MM.1S (cell line): ENCODE measurements around the gene PFKFB1.

Experiments used
- DNase-seq: peaks from one replicate; pipeline ENCODE4 v3.0.0-alpha.2; 2015
- H2AFZ ChIP-seq: fragments of 300-600 bp; sonication (generic); 2 replicates; pipeline ENCODE4 v1.6.0; 2016; ENCODE audit warnings: antibody characterized with exemption, low read length
- H3F3A ChIP-seq: fragments of 300-600 bp; sonication (generic); 2 replicates; pipeline ENCODE4 v1.6.1; 2016; ENCODE audit warnings: mild to moderate bottlenecking, antibody characterized with exemption, low read length, moderate library complexity, mixed read lengths; ENCODE audit not compliant: insufficient read depth
- H3K27ac ChIP-seq: fragments of 300-600 bp; sonication (generic); 2 replicates; pipeline ENCODE4 v1.5.1; 2016; ENCODE audit warnings: mild to moderate bottlenecking, low read length
- H3K27me3 ChIP-seq: fragments of 300-600 bp; sonication (generic); replicated peaks from 2 replicates; pipeline ENCODE4 v1.6.0; 2016; ENCODE audit warnings: low read length; ENCODE audit not compliant: insufficient read depth
- H3K36me3 ChIP-seq: fragments of 300-600 bp; sonication (generic); replicated peaks from 2 replicates; pipeline ENCODE4 v1.6.1; 2016; ENCODE audit warnings: mild to moderate bottlenecking, low read length, mixed read lengths; ENCODE audit not compliant: insufficient read depth
- H3K4me1 ChIP-seq: fragments of 300-600 bp; sonication (generic); 2 replicates; pipeline ENCODE4 v1.6.1; 2016; ENCODE audit warnings: low read length, mixed read lengths
- H3K4me2 ChIP-seq: fragments of 300-600 bp; sonication (generic); 2 replicates; pipeline ENCODE4 v1.6.0; 2016; ENCODE audit warnings: low read depth, low read length
- H3K4me3 ChIP-seq: fragments of 300-600 bp; sonication (generic); 2 replicates; pipeline ENCODE4 v1.5.1; 2016; ENCODE audit warnings: low read length, mixed read lengths
- H3K79me2 ChIP-seq: fragments of 300-600 bp; sonication (generic); 2 replicates; pipeline ENCODE4 v1.6.1; 2016; ENCODE audit warnings: mixed run types, low read length, mixed read lengths
- H3K9ac ChIP-seq: fragments of 300-600 bp; sonication (generic); 2 replicates; pipeline ENCODE4 v1.6.1; 2016; ENCODE audit warnings: low read length, mixed read lengths
- H3K9me2 ChIP-seq: fragments of 300-600 bp; sonication (generic); replicated peaks from 2 replicates; pipeline ENCODE4 v1.6.1; 2016; ENCODE audit warnings: mild to moderate bottlenecking, low read length, mixed read lengths; ENCODE audit not compliant: insufficient read depth
- H3K9me3 ChIP-seq: fragments of 300-600 bp; sonication (generic); replicated peaks from 2 replicates; pipeline ENCODE4 v1.6.1; 2016; ENCODE audit warnings: mild to moderate bottlenecking, low read length, mixed read lengths; ENCODE audit not compliant: insufficient read depth
- H4K20me1 ChIP-seq: fragments of 300-600 bp; sonication (generic); 2 replicates; pipeline ENCODE4 v1.6.1; 2016; ENCODE audit warnings: mild to moderate bottlenecking, low read length, moderate library complexity, mixed read lengths; ENCODE audit not compliant: insufficient read depth
- EZH2 ChIP-seq: fragments of 300-600 bp; sonication (generic); optimal IDR thresholded peaks from 2 replicates; pipeline ENCODE3; 2017; ENCODE audit warnings: low read depth, mild to moderate bottlenecking, antibody characterized with exemption, low read length, mixed read lengths
- EZH2phosphoT487 ChIP-seq: fragments of 300-600 bp; sonication (generic); IDR thresholded peaks from 2 replicates; pipeline ENCODE4 v1.6.1; 2018; ENCODE audit warnings: antibody characterized with exemption, low read length
- TF ChIP-seq, protein P1 (sequence below): fragments of 300-600 bp; sonication (generic); IDR thresholded peaks from 2 replicates; pipeline ENCODE4 v1.5.1; 2016; ENCODE audit warnings: antibody characterized with exemption, low read length, mixed read lengths

PFKFB1 gene

DNA sequence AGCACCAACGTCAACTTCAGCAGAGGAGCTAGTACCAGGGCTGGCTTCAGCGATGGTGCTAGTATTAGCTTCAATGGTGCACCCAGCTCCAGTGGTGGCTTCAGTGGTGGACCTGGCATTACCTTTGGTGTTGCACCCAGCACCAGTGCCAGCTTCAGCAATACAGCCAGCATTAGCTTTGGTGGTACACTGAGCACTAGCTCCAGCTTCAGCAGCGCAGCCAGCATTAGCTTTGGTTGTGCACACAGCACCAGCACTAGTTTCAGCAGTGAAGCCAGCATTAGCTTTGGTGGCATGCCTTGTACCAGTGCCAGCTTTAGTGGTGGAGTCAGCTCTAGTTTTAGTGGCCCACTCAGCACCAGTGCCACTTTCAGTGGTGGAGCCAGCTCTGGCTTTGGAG lies 65.1 kb downstream of the PFKFB1 start:
- no peak overlapping the region for H2AFZ ChIP-seq
- no peak for DNase-seq
- no peaks in the 10 kb centered on the region for H3K79me2 ChIP-seq
- no peaks in the 10 kb centered on the region for H3F3A ChIP-seq
- no peaks in the 10 kb centered on the region for H3K36me3 ChIP-seq
- no peaks in the 10 kb centered on the region for H3K9me2 ChIP-seq
- peaks cover 3% of the 10 kb centered on the region; the same call in 1 of the 2 replicates for H3K4me1 ChIP-seq
- H3K9ac ChIP-seq, result no peak overlapping the region
- H3K4me2 ChIP-seq, result no peak overlapping the region
- no peaks in the 10 kb centered on the region for H4K20me1 ChIP-seq
- H3K27ac ChIP-seq, result no peak overlapping the region
- no peaks in the 10 kb centered on the region for H3K27me3 ChIP-seq
- H3K4me3 ChIP-seq, result no peak overlapping the region
- no peak for TF ChIP-seq EZH2phosphoT487
- no peak for TF ChIP-seq EZH2
- TF ChIP-seq, protein P1, sequence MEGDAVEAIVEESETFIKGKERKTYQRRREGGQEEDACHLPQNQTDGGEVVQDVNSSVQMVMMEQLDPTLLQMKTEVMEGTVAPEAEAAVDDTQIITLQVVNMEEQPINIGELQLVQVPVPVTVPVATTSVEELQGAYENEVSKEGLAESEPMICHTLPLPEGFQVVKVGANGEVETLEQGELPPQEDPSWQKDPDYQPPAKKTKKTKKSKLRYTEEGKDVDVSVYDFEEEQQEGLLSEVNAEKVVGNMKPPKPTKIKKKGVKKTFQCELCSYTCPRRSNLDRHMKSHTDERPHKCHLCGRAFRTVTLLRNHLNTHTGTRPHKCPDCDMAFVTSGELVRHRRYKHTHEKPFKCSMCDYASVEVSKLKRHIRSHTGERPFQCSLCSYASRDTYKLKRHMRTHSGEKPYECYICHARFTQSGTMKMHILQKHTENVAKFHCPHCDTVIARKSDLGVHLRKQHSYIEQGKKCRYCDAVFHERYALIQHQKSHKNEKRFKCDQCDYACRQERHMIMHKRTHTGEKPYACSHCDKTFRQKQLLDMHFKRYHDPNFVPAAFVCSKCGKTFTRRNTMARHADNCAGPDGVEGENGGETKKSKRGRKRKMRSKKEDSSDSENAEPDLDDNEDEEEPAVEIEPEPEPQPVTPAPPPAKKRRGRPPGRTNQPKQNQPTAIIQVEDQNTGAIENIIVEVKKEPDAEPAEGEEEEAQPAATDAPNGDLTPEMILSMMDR, result no peak
- H3K9me3 ChIP-seq, result no peaks in the 10 kb centered on the region

DNA sequence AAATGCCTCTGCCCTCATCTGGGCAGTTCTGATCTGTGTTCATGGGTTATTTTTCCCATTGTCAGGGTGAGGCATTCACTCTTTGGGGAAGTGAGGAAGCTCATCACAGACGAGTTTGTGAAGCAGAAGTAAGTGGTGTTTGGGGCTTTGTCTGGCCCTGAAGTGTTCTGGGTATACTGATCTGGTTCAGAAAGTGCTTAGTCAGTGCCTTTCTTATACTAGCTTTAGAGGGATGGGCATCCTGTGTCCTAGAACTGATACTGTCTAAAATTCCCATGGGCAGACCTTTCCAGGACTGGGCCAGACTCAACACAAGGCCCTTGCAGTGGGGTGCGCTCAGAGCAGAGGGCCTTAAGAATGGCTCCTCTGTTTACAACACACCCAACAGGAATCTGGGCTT lies 67.0 kb downstream of the PFKFB1 start:
- Histone ChIP-seq H3K4me1 (peaks cover 3% of the 10 kb centered on the region; the same call in 1 of the 2 replicates), H3K4me3 (no peak overlapping the region), H3K79me2 (no peaks in the 10 kb centered on the region), H3K4me2 (no peak overlapping the region), H3K36me3 (no peaks in the 10 kb centered on the region), H3K27ac (no peak overlapping the region), H3K9me3 (no peaks in the 10 kb centered on the region), H3K27me3 (no peaks in the 10 kb centered on the region), H4K20me1 (no peaks in the 10 kb centered on the region), H3K9me2 (no peaks in the 10 kb centered on the region), H3F3A (no peaks in the 10 kb centered on the region), H3K9ac (no peak overlapping the region), H2AFZ (no peak overlapping the region)
- TF ChIP-seq EZH2 (no peak), EZH2phosphoT487 (no peak)
- TF ChIP-seq, protein P1, result no peak
- DNase-seq, result no peak

DNA sequence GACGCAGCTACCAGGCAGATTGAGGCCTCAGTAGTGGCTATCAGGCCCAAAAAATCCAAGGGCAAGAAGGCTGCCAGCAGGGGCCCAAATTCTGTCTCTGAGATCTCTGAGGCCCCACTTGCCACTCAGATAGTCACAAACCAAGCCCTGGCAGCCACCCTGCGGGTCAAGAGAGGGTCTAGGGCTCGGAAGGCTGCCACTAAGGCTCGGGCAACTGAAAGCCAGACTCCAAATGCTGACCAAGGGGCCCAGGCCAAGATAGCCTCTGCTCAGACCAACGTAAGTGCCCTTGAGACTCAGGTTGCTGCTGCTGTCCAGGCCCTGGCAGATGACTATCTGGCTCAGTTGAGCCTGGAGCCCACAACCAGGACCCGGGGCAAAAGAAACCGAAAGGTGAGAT lies 70.6 kb downstream of the PFKFB1 start:
- Histone ChIP-seq H3K4me2 (no peak overlapping the region), H3F3A (no peaks in the 10 kb centered on the region), H3K9me2 (no peaks in the 10 kb centered on the region), H4K20me1 (no peaks in the 10 kb centered on the region), H3K27me3 (no peaks in the 10 kb centered on the region), H3K9me3 (no peaks in the 10 kb centered on the region), H3K27ac (no peak overlapping the region), H2AFZ (no peak overlapping the region), H3K36me3 (no peaks in the 10 kb centered on the region), H3K4me1 (peaks cover 3% of the 10 kb centered on the region; the same call in 1 of the 2 replicates), H3K4me3 (no peak overlapping the region), H3K9ac (no peak overlapping the region), H3K79me2 (no peaks in the 10 kb centered on the region)
- no peak for TF ChIP-seq EZH2phosphoT487
- DNase-seq, result no peak

DNA sequence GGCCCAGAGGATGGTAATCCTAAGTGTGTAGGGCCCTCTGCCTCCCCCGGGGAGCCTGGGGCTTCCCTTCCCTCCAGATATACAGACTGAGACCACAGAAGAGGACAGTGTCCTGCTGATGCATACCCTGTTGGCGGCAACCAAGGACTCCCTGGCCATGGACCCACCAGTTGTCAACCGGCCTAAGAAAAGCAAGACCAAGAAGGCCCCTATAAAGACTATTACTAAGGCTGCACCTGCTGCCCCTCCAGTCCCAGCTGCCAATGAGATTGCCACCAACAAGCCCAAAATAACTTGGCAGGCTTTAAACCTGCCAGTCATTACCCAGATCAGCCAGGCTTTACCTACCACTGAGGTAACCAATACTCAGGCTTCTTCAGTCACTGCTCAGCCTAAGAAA lies 71.4 kb downstream of the PFKFB1 start:
- Histone ChIP-seq H3K27me3 (no peaks in the 10 kb centered on the region), H3K36me3 (no peaks in the 10 kb centered on the region), H3K27ac (no peak overlapping the region), H2AFZ (peak overlapping the region; percentile 93), H3K9me3 (no peaks in the 10 kb centered on the region), H3K9me2 (no peaks in the 10 kb centered on the region), H3F3A (no peaks in the 10 kb centered on the region), H3K79me2 (no peaks in the 10 kb centered on the region), H4K20me1 (no peaks in the 10 kb centered on the region), H3K9ac (no peak overlapping the region), H3K4me1 (peaks cover 3% of the 10 kb centered on the region; the same call in 1 of the 2 replicates), H3K4me3 (no peak overlapping the region), H3K4me2 (no peak overlapping the region)
- TF ChIP-seq, protein P1, result no peak
- no peak for TF ChIP-seq EZH2
- no peak for TF ChIP-seq EZH2phosphoT487
- DNase-seq, result no peak
